GM21367 (cell line): ENCODE results near the gene FAU.
A peak's percentile ranks its signal among the peaks of the same experiment; 100 is the strongest.
"Not testable (repeated sequence)": the region's sequence is repeated elsewhere in the genome, so short reads cannot be mapped to it uniquely, and the experiment has no call there.

ENCODE experiments used
- ATAC-seq: cut with Tn5 transposase; IDR thresholded peaks from one replicate; pipeline ENCODE4 v1.9.1; 2021; ENCODE audit not compliant: unreplicated experiment

FAU gene

GRCh38 chr11:65121447-65121864, 478 bp downstream of the FAU start:
- ATAC-seq: no peak

GRCh38 chr11:65120831-65121230, 1.1 kb downstream of the FAU start:
- ATAC-seq: no peak

- ATAC-seq: no peak
Observed at GRCh38 chr11:65119670-65119995, 2.3 kb downstream of the FAU start.

GRCh38 chr11:65118891-65119669, 2.9 kb downstream of the FAU start:
- ATAC-seq: not testable (repeated sequence)

- ATAC-seq: no peak
Observed at GRCh38 chr11:65118097-65118837, 3.7 kb downstream of the FAU start.

- ATAC-seq: peak; percentile 47
Observed at GRCh38 chr11:65117206-65118096, 4.5 kb downstream of the FAU start, which contains the start of gene ZNHIT2. Gene ZNHIT2 (minus strand): TSS chr11:65117701. CDS start chr11:65117653, 48 bp downstream.

- no peak for ATAC-seq
Observed at GRCh38 chr11:65116370-65117205, 5.3 kb downstream of the FAU start.

GRCh38 chr11:65115361-65116082, 6.4 kb downstream of the FAU start:
- no peak for ATAC-seq

- ATAC-seq: no peak
Observed at GRCh38 chr11:65114538-65115171, 7.3 kb downstream of the FAU start.

GRCh38 chr11:65113839-65114238, 8.1 kb downstream of the FAU start:
- no peak for ATAC-seq

- ATAC-seq: no peak
Observed at GRCh38 chr11:65113361-65113756, 8.6 kb downstream of the FAU start.

GRCh38 chr11:65112546-65113360, 9.2 kb downstream of the FAU start:
- no peak for ATAC-seq

GRCh38 chr11:65111744-65112545, 10.0 kb downstream of the FAU start, which contains the start of gene TM7SF2:
Gene TM7SF2 (plus strand): TSS chr11:65111872. CDS start chr11:65112016, 144 bp downstream.
- peak; percentile 41 for ATAC-seq

- ATAC-seq: no peak
Observed at GRCh38 chr11:65111159-65111743, 10.7 kb downstream of the FAU start.

GRCh38 chr11:65110354-65110861, 11.5 kb downstream of the FAU start:
- ATAC-seq: no peak

- ATAC-seq: no peak
Observed at GRCh38 chr11:65109231-65110198, 12.4 kb downstream of the FAU start.
